Endothelial cell (in vitro differentiated cells): ENCODE results near the gene MTURN. TPM values are rescaled to one million over a fixed set of nuclear protein-coding genes. Genes with fewer than 3 reads are reported as not detected.

Source experiments
- DNase-seq: peaks from one replicate; pipeline ENCODE4 v3.0.0; 2021; ENCODE audit warnings: low spot score
- H3K27ac Mint-ChIP-seq: one replicate; pipeline ENCODE4 v1.8.0; 2021; ENCODE audit warnings: mixed read lengths, inconsistent platforms; ENCODE audit not compliant: unreplicated experiment
- H3K27me3 Mint-ChIP-seq: one replicate; pipeline ENCODE4 v1.8.0; 2021; ENCODE audit warnings: mild to moderate bottlenecking, moderate library complexity, mixed read lengths, inconsistent platforms; ENCODE audit not compliant: unreplicated experiment
- H3K36me3 Mint-ChIP-seq: one replicate; pipeline ENCODE4 v1.8.0; 2021; ENCODE audit warnings: mild to moderate bottlenecking, low read depth, mixed read lengths, inconsistent platforms; ENCODE audit not compliant: unreplicated experiment
- H3K4me1 Mint-ChIP-seq: one replicate; pipeline ENCODE4 v1.8.0; 2021; ENCODE audit warnings: mild to moderate bottlenecking, mixed read lengths, inconsistent platforms; ENCODE audit not compliant: unreplicated experiment
- H3K4me3 Mint-ChIP-seq: one replicate; pipeline ENCODE4 v1.8.0; 2021; ENCODE audit warnings: mild to moderate bottlenecking, mixed read lengths, inconsistent platforms; ENCODE audit not compliant: unreplicated experiment
- H3K9me3 Mint-ChIP-seq: one replicate; pipeline ENCODE4 v1.8.0; 2021; ENCODE audit warnings: mixed read lengths, inconsistent platforms; ENCODE audit not compliant: unreplicated experiment
- total RNA-seq: library from RNA; stranded (reverse); fragmentation: NEBNext Ultra II Directional; extraction: Animal tissue kit (Norgen Biotek cat#: 25700); gene quantifications from one replicate; pipeline ENCODE4 v1.2.1, GENCODE V29; 2021; ENCODE audit not compliant: unreplicated experiment
- TF ChIP-seq, protein P1 (sequence below): fragments of 200-600 bp; sonication (generic); IDR thresholded peaks from one replicate; pipeline ENCODE4 v1.5.0; 2021; ENCODE audit warnings: antibody characterized with exemption; ENCODE audit not compliant: unreplicated experiment

MTURN gene
- total RNA-seq, 1 donor from 2014 or later: 18.0 TPM

- DNase-seq: no peak
- Mint-ChIP-seq H3K4me3 (no peak overlapping the region), H3K36me3 (peaks cover 6% of the 10 kb centered on the region), H3K9me3 (no peaks in the 10 kb centered on the region), H3K4me1 (peaks cover 11% of the 10 kb centered on the region), H3K27me3 (peaks cover 3% of the 10 kb centered on the region), H3K27ac (no peak overlapping the region)
- TF ChIP-seq, protein P1, sequence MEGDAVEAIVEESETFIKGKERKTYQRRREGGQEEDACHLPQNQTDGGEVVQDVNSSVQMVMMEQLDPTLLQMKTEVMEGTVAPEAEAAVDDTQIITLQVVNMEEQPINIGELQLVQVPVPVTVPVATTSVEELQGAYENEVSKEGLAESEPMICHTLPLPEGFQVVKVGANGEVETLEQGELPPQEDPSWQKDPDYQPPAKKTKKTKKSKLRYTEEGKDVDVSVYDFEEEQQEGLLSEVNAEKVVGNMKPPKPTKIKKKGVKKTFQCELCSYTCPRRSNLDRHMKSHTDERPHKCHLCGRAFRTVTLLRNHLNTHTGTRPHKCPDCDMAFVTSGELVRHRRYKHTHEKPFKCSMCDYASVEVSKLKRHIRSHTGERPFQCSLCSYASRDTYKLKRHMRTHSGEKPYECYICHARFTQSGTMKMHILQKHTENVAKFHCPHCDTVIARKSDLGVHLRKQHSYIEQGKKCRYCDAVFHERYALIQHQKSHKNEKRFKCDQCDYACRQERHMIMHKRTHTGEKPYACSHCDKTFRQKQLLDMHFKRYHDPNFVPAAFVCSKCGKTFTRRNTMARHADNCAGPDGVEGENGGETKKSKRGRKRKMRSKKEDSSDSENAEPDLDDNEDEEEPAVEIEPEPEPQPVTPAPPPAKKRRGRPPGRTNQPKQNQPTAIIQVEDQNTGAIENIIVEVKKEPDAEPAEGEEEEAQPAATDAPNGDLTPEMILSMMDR: no peak
These were observed 13.0 kb downstream of the MTURN start for GRCh38 chr7:30147785-30148184.

- DNase-seq: no peak
- TF ChIP-seq, protein P1: no peak
- Mint-ChIP-seq H3K27ac (no peak overlapping the region), H3K27me3 (no peaks in the 10 kb centered on the region), H3K4me3 (no peak overlapping the region), H3K4me1 (peaks cover 5% of the 10 kb centered on the region), H3K9me3 (no peaks in the 10 kb centered on the region), H3K36me3 (peaks cover under 1% of the 10 kb centered on the region)
These were observed 13.6 kb downstream of the MTURN start for GRCh38 chr7:30148426-30148825.

DNA sequence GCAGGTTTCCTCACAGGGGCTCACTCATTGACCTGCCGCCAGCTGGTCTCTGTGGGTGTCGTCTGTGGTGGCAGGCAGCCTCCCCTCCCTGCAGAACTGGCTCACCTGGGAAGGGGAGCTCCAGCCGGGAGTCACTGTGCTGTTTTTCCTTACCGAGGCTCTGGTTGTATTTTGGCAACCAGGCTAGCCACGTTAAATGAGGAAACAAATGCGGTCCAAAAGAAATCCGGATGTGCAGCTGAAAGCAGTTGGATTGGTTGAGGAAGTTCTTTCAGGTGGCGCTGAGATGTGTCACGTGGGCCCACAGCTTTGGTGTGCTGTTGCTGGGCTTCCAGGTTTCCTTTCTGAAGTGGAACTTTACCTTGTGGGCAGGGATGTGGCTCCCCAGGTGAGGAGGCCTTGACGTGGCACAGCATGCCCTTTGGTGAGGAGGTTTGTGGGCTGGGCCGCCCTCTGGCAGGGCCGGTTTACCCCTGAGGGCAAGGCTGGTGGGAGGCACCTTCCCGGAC, 14.2 kb downstream of the MTURN start:
- no peak for DNase-seq
- Mint-ChIP-seq H3K9me3 (no peaks in the 10 kb centered on the region), H3K36me3 (no peaks in the 10 kb centered on the region), H3K4me1 (peaks cover 4% of the 10 kb centered on the region), H3K4me3 (no peak overlapping the region), H3K27ac (no peak overlapping the region), H3K27me3 (no peaks in the 10 kb centered on the region)
- TF ChIP-seq, protein P1: no peak

GRCh38 chr7:30149640-30150272, 15.0 kb downstream of the MTURN start:
- Mint-ChIP-seq H3K36me3 (no peaks in the 10 kb centered on the region), H3K4me1 (no peaks in the 10 kb centered on the region), H3K4me3 (no peak overlapping the region), H3K27ac (no peak overlapping the region), H3K9me3 (no peaks in the 10 kb centered on the region), H3K27me3 (no peaks in the 10 kb centered on the region)
- DNase-seq: no peak
- TF ChIP-seq, protein P1: no peak

DNA sequence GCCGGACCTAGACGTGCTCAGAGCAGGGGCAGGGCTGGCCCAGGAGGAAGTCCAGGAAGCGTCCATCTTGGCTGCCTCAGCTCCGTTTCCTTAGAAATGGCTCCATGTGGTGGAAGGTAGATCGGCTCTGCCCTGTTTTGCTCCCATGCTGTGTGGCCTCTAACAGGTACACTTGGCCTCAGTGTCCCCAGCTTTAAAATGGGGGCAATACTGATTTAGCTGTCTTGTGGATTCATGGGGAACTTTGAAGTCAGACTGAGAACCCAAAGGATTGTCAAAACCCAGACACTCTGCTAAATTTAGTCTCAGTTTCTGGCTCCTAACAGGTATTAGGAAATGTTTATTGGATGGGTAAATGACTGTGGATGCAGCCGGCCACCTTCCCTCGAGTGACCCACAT, 15.9 kb downstream of the MTURN start:
- H3K4me3 Mint-ChIP-seq: no peak overlapping the region
- no peak for DNase-seq
- H3K9me3 Mint-ChIP-seq: no peaks in the 10 kb centered on the region
- peaks cover 5% of the 10 kb centered on the region for H3K4me1 Mint-ChIP-seq
- TF ChIP-seq, protein P1: no peak
- H3K27ac Mint-ChIP-seq: no peak overlapping the region
- H3K27me3 Mint-ChIP-seq: no peaks in the 10 kb centered on the region
- H3K36me3 Mint-ChIP-seq: peaks cover 2% of the 10 kb centered on the region
